LNCaP clone FGC (cell line): Measurements from ENCODE around the gene TMEM125.
A peak's percentile ranks its signal among the peaks of the same experiment; 100 is the strongest.

Source experiments
- DNase-seq: peaks from one replicate; pipeline ENCODE4 v3.0.0-alpha.2; 2011; ENCODE audit warnings: low read depth
- H3K4me3 ChIP-seq: 2 replicates; pipeline ENCODE4 v1.5.1; 2011; ENCODE audit warnings: mild to moderate bottlenecking, low read depth, low read length, control low read depth
- TF ChIP-seq, protein P1 (sequence below): IDR thresholded peaks from 2 replicates; pipeline ENCODE4 v1.5.1; 2012; ENCODE audit warnings: mild to moderate bottlenecking; ENCODE audit not compliant: control insufficient read depth, insufficient read depth; ENCODE audit errors: extremely low read depth

TMEM125 gene

DNA sequence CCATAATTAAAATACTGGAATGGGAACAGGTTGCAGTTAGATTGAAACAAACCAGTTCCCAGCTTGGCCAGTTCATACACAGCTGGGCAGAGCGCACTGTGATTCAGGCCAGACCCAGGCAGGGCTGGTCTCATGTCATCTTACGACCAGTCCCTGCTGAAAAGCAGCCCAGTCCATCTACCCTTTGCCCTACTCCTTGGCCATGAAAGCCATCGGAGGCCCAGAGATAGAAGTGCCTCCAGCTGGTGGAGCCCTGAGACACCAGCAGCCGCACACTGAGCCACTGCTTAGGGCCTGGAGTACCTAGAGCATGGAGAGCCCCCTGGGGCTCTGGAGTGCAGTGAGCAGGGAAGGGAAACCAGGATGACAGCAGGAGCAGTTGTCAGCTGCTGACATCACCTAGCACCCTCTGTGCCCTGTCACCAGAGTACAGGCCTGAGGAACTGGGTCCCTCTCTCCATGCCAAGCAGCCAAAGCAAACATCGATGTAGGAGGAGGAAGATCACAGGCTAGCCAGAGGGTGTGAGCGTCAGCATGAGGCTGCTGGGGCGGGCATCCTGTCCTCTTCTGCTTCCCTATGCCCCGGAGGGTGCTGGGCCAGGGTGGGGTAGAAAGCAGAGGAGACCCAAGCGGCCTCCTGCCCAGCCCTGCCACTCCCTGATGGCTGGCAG lies 34.2 kb upstream of the TMEM125 start:
- TF ChIP-seq, protein P1, sequence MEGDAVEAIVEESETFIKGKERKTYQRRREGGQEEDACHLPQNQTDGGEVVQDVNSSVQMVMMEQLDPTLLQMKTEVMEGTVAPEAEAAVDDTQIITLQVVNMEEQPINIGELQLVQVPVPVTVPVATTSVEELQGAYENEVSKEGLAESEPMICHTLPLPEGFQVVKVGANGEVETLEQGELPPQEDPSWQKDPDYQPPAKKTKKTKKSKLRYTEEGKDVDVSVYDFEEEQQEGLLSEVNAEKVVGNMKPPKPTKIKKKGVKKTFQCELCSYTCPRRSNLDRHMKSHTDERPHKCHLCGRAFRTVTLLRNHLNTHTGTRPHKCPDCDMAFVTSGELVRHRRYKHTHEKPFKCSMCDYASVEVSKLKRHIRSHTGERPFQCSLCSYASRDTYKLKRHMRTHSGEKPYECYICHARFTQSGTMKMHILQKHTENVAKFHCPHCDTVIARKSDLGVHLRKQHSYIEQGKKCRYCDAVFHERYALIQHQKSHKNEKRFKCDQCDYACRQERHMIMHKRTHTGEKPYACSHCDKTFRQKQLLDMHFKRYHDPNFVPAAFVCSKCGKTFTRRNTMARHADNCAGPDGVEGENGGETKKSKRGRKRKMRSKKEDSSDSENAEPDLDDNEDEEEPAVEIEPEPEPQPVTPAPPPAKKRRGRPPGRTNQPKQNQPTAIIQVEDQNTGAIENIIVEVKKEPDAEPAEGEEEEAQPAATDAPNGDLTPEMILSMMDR = 0 out of 2 replicates have a peak, but pooled peaks have one; percentile 1
- DNase-seq = peak; percentile 76
- no peak overlapping the region for H3K4me3 ChIP-seq

DNA sequence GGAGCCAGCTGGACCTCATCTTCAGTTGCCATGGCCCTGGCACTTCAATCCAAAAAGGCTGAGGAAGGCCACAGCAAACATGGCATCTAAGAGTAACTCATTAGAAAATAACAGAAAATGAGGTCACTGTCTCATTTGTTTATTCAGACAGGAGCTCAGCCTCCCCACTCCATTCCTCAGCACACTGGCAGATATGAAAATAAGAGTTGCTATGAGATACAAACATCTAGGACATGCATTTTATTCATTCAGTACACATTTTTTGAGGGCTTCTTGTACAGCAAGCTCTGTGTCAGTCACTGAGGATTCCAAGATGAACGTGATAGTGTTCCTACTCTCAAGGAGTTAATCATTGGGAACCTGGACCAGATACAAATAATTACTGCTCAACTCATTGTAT lies 32.7 kb upstream of the TMEM125 start:
- TF ChIP-seq, protein P1 = no peak
- H3K4me3 ChIP-seq = no peak overlapping the region
- DNase-seq = no peak

DNA sequence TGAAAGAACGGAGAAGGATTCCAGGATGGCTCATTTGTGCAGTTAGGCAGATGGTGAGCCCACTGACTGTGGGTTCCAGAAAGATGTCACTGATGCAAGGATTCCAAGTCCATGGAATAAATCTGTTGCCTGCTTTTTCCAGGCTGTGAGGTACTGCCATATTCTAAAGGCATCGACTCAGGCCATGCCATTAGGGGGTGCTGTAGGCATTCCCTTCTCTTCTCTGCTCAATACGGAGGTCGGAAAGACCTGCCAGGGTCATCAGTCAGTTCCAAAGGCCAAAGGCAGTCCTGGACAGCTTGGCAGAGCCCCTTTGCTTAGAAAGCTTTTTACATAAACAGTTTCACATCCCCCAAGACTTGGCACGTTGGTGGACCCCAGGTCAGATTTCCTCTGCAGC lies 31.7 kb upstream of the TMEM125 start:
- TF ChIP-seq, protein P1 = peak; percentile 91
- no peak overlapping the region for H3K4me3 ChIP-seq
- DNase-seq = peak; percentile 42

DNA sequence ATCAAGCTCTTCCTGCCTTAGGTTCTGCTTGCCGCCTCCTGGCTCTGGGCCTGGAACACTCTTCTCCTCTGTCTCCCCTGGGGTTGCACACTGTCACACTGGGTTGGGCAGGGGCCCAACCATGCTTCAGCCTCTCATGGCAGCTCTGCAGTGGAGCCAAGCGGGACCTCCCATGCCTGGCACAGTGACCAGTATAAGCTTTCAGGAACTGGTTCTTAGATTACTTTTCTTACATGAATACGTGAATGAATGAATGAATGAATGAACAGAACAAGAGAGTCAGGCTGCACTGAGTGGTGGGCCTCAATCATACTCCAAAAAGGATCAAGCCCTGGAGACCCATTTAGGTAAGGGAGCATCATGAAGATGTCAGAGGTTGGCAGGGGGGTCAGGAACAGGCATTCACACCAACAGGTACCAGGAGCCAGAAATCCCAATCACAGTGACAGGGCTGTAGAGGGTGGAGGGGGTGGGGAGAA lies 30.8 kb upstream of the TMEM125 start:
- TF ChIP-seq, protein P1 = no peak
- DNase-seq = no peak
- no peak overlapping the region for H3K4me3 ChIP-seq

DNA sequence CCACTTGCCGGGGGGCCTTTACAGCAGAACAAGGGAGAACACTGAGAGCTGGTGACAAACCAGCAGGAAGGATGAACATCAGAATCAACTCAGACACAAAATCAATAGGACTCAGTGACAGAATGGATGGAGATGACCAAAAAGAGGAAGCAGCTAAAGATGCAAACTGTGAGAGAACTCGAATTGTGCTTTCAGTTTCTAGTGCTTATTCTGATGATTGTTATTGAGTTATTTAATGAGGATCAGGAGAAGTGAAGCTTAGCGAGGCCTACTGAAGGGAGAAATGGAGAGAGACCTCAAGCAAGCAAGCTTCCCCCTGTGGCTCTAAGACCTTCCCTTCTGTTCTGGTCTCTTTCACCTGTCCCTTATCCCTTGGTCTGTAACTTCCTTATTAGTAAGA lies 30.3 kb upstream of the TMEM125 start:
- DNase-seq = no peak
- TF ChIP-seq, protein P1 = no peak

DNA sequence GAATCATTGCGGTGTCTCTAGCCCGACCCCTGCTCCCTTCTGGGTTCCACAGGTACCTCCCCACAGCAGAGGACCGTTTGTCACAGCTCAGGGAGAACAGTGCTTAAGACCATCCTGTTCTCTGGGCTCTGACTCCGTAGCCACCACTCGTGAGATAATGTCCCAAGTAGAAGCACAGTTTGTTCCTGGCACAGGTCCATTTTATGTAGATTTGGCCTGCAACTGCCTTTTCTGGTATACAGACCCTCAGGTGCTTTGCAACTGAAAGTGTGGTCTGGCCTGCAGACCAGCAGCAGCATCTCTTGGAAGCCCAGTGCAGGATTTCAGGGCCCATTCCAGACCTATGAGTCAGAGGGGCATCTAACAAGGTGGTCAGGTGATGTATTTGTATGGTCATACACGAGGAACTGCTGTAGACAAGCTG lies 28.4 kb upstream of the TMEM125 start:
- TF ChIP-seq, protein P1 = no peak
- DNase-seq = no peak
- no peak overlapping the region for H3K4me3 ChIP-seq

More for the DNA sequence above, 30.3 kb upstream of the TMEM125 start:
- H3K4me3 ChIP-seq = no peak overlapping the region

DNA sequence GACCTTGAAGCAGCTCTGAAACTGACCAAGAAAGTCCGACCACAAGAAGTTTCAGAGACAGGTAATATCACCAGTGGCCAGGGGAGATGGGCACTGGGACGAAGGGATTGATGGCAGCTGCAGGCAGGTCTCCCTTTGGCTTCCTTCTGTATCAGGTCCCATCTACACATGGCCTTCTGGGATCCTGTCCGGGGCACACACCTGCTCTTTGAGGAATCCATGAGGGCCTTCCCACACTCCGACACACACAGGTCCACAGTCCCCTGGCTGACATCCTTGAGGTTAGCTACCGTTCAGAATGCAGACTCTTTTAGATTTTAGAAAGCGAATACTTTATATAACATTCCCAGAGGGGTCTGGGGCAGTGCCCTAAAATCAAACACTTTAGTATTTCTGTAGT lies 26.5 kb upstream of the TMEM125 start:
- TF ChIP-seq, protein P1 = no peak
- no peak overlapping the region for H3K4me3 ChIP-seq
- DNase-seq = no peak
